OCI-LY7 (cell line): ENCODE data around the gene CALM3.

ENCODE experiments used
- EZH2phosphoT487 ChIP-seq: fragments of 200-600 bp; sonication (generic); IDR thresholded peaks from 2 replicates; pipeline ENCODE4 v1.6.1; 2018; ENCODE audit warnings: low read depth, borderline replicate concordance, mild to moderate bottlenecking, mixed run types, antibody characterized with exemption, low read length, moderate library complexity, mixed read lengths
- TF ChIP-seq, protein P1 (sequence below): fragments of 200-600 bp; sonication (generic); conservative IDR thresholded peaks from 2 replicates; pipeline ENCODE4 v1.5.1; 2014; ENCODE audit warnings: mild to moderate bottlenecking, antibody characterized with exemption, low read length, moderate library complexity, mixed read lengths

DNA sequence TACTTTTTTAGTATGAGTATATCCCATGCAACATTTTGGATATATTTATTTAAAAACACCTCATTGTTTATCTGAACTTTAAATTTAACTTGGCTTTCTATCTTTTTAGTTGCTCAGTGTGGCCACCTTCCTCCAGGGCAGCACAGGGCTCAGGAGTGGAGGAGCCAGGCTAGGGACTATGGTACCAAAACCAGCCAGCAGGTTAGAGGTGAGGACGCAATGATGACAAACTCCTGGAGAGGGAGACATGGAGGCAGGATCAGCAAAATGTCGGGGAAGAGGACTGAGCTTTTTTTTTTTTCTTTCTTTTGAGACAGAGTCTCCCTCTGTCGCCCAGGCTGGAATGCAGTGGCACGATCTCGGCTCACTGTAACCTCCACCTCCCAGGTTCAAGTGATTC, 29.6 kb upstream of the CALM3 start:
- TF ChIP-seq, protein P1, sequence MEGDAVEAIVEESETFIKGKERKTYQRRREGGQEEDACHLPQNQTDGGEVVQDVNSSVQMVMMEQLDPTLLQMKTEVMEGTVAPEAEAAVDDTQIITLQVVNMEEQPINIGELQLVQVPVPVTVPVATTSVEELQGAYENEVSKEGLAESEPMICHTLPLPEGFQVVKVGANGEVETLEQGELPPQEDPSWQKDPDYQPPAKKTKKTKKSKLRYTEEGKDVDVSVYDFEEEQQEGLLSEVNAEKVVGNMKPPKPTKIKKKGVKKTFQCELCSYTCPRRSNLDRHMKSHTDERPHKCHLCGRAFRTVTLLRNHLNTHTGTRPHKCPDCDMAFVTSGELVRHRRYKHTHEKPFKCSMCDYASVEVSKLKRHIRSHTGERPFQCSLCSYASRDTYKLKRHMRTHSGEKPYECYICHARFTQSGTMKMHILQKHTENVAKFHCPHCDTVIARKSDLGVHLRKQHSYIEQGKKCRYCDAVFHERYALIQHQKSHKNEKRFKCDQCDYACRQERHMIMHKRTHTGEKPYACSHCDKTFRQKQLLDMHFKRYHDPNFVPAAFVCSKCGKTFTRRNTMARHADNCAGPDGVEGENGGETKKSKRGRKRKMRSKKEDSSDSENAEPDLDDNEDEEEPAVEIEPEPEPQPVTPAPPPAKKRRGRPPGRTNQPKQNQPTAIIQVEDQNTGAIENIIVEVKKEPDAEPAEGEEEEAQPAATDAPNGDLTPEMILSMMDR = no peak
- no peak for TF ChIP-seq EZH2phosphoT487
